Transverse colon (tissue), 4 donors: ENCODE data around the gene GBP1.

Experiments
- CTCF ChIP-seq, 5 experiments: fragments of 200-600 bp in 3 of 5; fragments of 450-650 bp in 2 of 5; sonication (generic) in 3 of 5; IDR thresholded peaks; 1 replicate in 2 of 5; 2 replicates in 3 of 5; pipeline ENCODE4 v1.5.1; 2016 to 2017; ENCODE audit warnings: antibody characterized with exemption in 5 of 5, inconsistent platforms in 3 of 5, mild to moderate bottlenecking in 2 of 5, moderate library complexity in 1 of 5
- POLR2AphosphoS5 ChIP-seq, 3 donors: sonication (generic); formaldehyde crosslinking; IDR thresholded peaks; one replicate each; pipeline ENCODE4 v1.6.1; 2016; ENCODE audit warnings: antibody characterized with exemption in 3 of 3

- TF ChIP-seq POLR2AphosphoS5 (IDR thresholded peaks at IDR 0.05) (no peak), CTCF (IDR thresholded peaks at IDR 0.05) (no peak)
Measured at GRCh38 chr1:89060091-89060490, 4.9 kb downstream of the GBP1 start.
